IMR-90 (cell line): ENCODE data around the gene HIVEP1.

Source experiments
- BHLHE40 ChIP-seq: fragments of 150-350 bp; IDR thresholded peaks from 2 replicates; pipeline ENCODE4 v1.6.1; 2016; ENCODE audit warnings: mild to moderate bottlenecking, low read depth, low read length
- CEBPB ChIP-seq: IDR thresholded peaks from 2 replicates; pipeline ENCODE4 v1.6.1; 2012; ENCODE audit warnings: low read depth, low read length, improper control_type of control experiment
- CTCF ChIP-seq: conservative IDR thresholded peaks from 2 replicates; pipeline ENCODE4 v1.5.1; 2012; ENCODE audit warnings: mild to moderate bottlenecking, low read depth, low read length, improper control_type of control experiment
- ELK1 ChIP-seq: fragments of 150-350 bp; IDR thresholded peaks from 2 replicates; pipeline ENCODE4 v1.6.1; 2016; ENCODE audit warnings: low read depth, mild to moderate bottlenecking, low read length, moderate library complexity, borderline replicate concordance
- FOS ChIP-seq: fragments of 150-350 bp; IDR thresholded peaks from 2 replicates; pipeline ENCODE4 v1.6.1; 2016; ENCODE audit warnings: low read depth, low read length
- MAFK ChIP-seq: IDR thresholded peaks from 2 replicates; pipeline ENCODE4 v1.6.1; 2012; ENCODE audit warnings: low read depth, low read length, improper control_type of control experiment
- MXI1 ChIP-seq: IDR thresholded peaks from 2 replicates; pipeline ENCODE4 v1.6.1; 2012; ENCODE audit warnings: low read depth, mild to moderate bottlenecking, low read length, moderate library complexity, borderline replicate concordance
- POLR2A ChIP-seq: IDR thresholded peaks from 2 replicates; pipeline ENCODE4 v1.6.1; 2012; ENCODE audit warnings: mild to moderate bottlenecking, low read depth, low read length
- RAD21 ChIP-seq: IDR thresholded peaks from 2 replicates; pipeline ENCODE4 v1.6.1; 2012; ENCODE audit warnings: low read length, improper control_type of control experiment
- RCOR1 ChIP-seq: IDR thresholded peaks from 2 replicates; pipeline ENCODE4 v1.6.1; 2012; ENCODE audit warnings: mild to moderate bottlenecking, low read length, improper control_type of control experiment; ENCODE audit not compliant: insufficient replicate concordance
- RFX5 ChIP-seq: IDR thresholded peaks from 2 replicates; pipeline ENCODE4 v1.8.0; 2012; ENCODE audit warnings: low read depth, mild to moderate bottlenecking, low read length, moderate library complexity
- SMC3 ChIP-seq: fragments of 150-350 bp; IDR thresholded peaks from 2 replicates; pipeline ENCODE4 v1.6.1; 2016; ENCODE audit warnings: low read depth, mild to moderate bottlenecking, antibody characterized with exemption, low read length, moderate library complexity
- USF2 ChIP-seq: fragments of 150-350 bp; IDR thresholded peaks from 2 replicates; pipeline ENCODE4 v1.6.1; 2017; ENCODE audit warnings: mild to moderate bottlenecking, antibody characterized with exemption, low read length, low read depth

GRCh38 chr6:12162213-12162612 lies 150.1 kb downstream of the HIVEP1 start:
- TF ChIP-seq MXI1 (no peak), CTCF (no peak), POLR2A (no peak), MAFK (no peak), BHLHE40 (no peak), SMC3 (no peak), RAD21 (no peak), USF2 (no peak), RFX5 (no peak), ELK1 (no peak), RCOR1 (no peak), FOS (no peak), CEBPB (no peak)
